Natural killer cell (primary cell): ENCODE measurements around the gene STAT6. TPM values are rescaled to one million over a fixed set of nuclear protein-coding genes. Genes with fewer than 3 reads are reported as not detected.
A peak's percentile ranks its signal among the peaks of the same experiment; 100 is the strongest.

Experiments
- ATAC-seq, 3 donors: fragments of 150-1000 bp in 2 of 3; fragments of 200-7000 bp in 1 of 3; cut with Tn5 transposase; 1 replicate in 1 of 3; 2 replicates in 2 of 3; pipeline ENCODE4 v1.10.0; 2021; ENCODE audit warnings: mild to moderate bottlenecking in 2 of 3, moderate library complexity in 2 of 3
- DNase-seq, 2 donors: peaks; one replicate each; pipeline versions ENCODE4 v3.0.0 to v3.0.0-alpha.2; 2013 to 2021; ENCODE audit warnings: mixed read lengths in 1 of 2
- H3K27ac ChIP-seq: one replicate; pipeline ENCODE4 v1.5.1; 2013; ENCODE audit warnings: mild to moderate bottlenecking, low read length
- H3K27me3 ChIP-seq: one replicate; pipeline ENCODE4 v1.6.1; 2013; ENCODE audit warnings: low read length; ENCODE audit not compliant: control insufficient read depth, insufficient read depth
- H3K36me3 ChIP-seq: one replicate; pipeline ENCODE4 v1.6.1; 2013; ENCODE audit warnings: low read length; ENCODE audit not compliant: control insufficient read depth, insufficient read depth
- H3K4me1 ChIP-seq: one replicate; pipeline ENCODE4 v1.6.1; 2013; ENCODE audit warnings: low read length; ENCODE audit not compliant: control insufficient read depth, insufficient read depth
- H3K4me3 ChIP-seq: one replicate; pipeline ENCODE4 v1.5.1; 2013; ENCODE audit warnings: low read length
- H3K9me3 ChIP-seq: one replicate; pipeline ENCODE4 v1.6.1; 2013; ENCODE audit warnings: low read length; ENCODE audit not compliant: control insufficient read depth, insufficient read depth
- H3K27ac Mint-ChIP-seq, 2 donors: one replicate each; pipeline ENCODE4 v1.8.0; 2022; ENCODE audit warnings: mild to moderate bottlenecking in 2 of 2, mixed read lengths in 2 of 2, moderate library complexity in 1 of 2
- H3K27me3 Mint-ChIP-seq, 2 donors: one replicate each; pipeline ENCODE4 v1.8.0; 2022; ENCODE audit warnings: low read depth in 2 of 2, mixed read lengths in 2 of 2
- H3K36me3 Mint-ChIP-seq: one replicate; pipeline ENCODE4 v1.8.0; 2022; ENCODE audit warnings: mixed read lengths
- H3K4me1 Mint-ChIP-seq, 2 donors: one replicate each; pipeline ENCODE4 v1.8.0; 2022; ENCODE audit warnings: mixed read lengths in 2 of 2
- H3K4me3 Mint-ChIP-seq: one replicate; pipeline ENCODE4 v1.8.0; 2022; ENCODE audit warnings: mild to moderate bottlenecking, moderate library complexity, mixed read lengths
- H3K9me3 Mint-ChIP-seq, 2 donors: one replicate each; pipeline ENCODE4 v1.8.0; 2022; ENCODE audit warnings: mixed read lengths in 2 of 2
- CTCF ChIP-seq: fragments of 200-600 bp; IDR thresholded peaks from one replicate; pipeline ENCODE4 v1.8.0; 2022; ENCODE audit warnings: antibody characterized with exemption
- WGBS: methylation state at CpG from one replicate; pipeline ENCODE4 v1.1.7; 2013; ENCODE audit warnings: missing lambda C conversion rate; ENCODE audit not compliant: insufficient coverage; 5-methylcytosine and 5-hydroxymethylcytosine counted together
- intact Hi-C: fragments of 100-400 bp; cut with micrococcal nuclease; formaldehyde crosslinking; loops from one replicate; pipeline ENCODE4 v1.14.2; 2022
- total RNA-seq, 4 donors: library from RNA; stranded (reverse); fragments of 120-200 nt in 1 of 4; gene quantifications; one replicate each; pipeline versions ENCODE4 v1.2.3 to v1.2.4, GENCODE V29; 2013 to 2022

Gene STAT6
- total RNA-seq, 3 donors from 2014 or later (not counting 1 experiment from before 2014, with no cell fraction given), result 277 to 340 (median 319) TPM

DNA sequence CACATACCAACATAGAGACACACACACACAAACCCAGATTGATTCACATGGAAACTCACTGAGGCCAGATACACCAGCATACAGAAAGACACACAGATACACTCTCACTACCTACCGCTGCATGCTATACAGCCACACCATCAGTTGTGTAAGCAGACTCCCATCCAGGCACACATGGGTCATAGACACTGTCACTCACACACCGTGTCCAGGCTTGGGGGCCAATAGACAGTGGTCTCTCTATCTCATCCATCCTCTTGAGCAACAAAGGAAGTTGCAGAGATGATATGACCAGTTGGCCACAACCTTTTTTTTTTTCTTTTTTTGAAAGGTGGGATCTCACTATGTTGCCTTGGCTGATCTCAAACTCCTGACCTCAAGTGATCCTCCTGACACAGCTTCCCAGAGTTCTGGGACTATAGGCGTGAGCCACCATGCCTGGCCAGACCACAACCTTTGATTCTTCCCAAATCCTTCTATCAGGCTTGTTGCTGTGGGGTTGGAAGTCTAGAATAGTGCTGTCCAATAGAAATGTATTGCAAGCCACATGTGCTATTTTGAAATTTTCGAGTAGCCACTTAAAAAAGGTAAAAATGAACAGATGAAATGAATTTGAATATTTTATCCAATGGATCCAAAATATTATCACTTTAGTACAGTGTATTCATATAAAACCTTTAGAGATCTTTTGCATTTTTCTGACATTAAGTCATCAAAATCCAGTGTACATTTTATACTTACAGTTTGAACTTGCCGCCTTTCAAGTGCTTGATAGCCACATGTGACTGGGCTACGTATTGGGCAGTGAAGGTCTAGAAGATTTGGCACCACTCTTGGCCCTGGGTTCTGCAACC is 28.9 kb upstream of the STAT6 start:
- H3K36me3 Mint-ChIP-seq, result no peaks in the 10 kb centered on the region
- H3K27ac Mint-ChIP-seq, result no peak overlapping the region
- Histone ChIP-seq H3K27me3 (no peaks in the 10 kb centered on the region), H3K4me3 (no peak overlapping the region), H3K9me3 (no peaks in the 10 kb centered on the region), H3K36me3 (no peaks in the 10 kb centered on the region), H3K4me1 (peaks cover 5% of the 10 kb centered on the region), H3K27ac (no peak overlapping the region)
- no peak for TF ChIP-seq CTCF
- intact Hi-C loops, result no loop called here
- ATAC-seq, result peak in 2 of 3 donors; percentile 26 to 83
- 95% methylated on average over 4 of the region's 6 CpGs for WGBS
- no peak overlapping the region for H3K4me3 Mint-ChIP-seq
- H3K27me3 Mint-ChIP-seq, result peaks cover 0 to 6% of the 10 kb centered on the region in 2 donors
- no peaks in the 10 kb centered on the region for H3K4me1 Mint-ChIP-seq
- no peak for DNase-seq
- H3K9me3 Mint-ChIP-seq, result no peaks in the 10 kb centered on the region

DNA sequence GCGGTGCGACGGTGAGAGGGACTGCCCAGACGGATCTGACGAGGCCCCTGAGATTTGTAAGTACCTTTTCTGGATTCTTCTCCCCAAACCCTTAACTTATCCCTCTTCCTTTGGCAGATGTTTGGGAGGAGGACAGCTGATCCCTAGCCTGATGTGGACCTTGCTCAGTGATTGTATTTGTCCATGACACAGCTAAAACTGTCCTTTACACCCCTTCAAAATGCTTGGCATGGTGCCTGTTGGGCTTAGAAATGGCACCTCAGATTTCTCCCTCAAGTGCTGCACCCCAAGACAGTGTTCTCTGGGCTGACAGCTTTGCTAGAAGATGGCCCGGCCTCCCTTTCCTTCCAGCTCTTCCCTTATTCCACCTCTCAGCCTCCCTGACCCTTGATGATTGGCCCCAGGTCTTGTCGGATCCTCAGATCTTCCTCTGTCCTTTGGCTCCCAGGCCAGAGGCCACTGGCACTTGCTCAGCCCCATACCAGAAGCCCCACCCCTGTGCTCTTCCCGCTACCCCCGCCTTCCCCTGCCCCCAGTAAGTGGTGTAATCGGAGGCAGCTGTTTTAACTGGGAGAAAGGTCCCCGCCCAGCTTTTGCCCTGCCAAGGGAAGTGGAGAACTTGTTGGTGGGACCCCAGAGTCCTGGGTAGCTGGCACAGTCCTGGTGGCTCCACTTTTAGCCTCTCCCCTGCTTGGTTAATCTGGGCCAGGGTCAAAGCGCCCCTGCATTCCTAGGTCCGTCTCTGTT is 27.5 kb upstream of the STAT6 start:
- TF ChIP-seq CTCF, result no peak
- H3K27me3 ChIP-seq, result no peaks in the 10 kb centered on the region
- peaks cover 0 to 10% of the 10 kb centered on the region in 2 donors for H3K27me3 Mint-ChIP-seq
- no peak for DNase-seq
- intact Hi-C loops, result no loop called here
- peaks cover 5% of the 10 kb centered on the region for H3K4me1 ChIP-seq
- WGBS, result 89% methylated on average over 10 of the region's 13 CpGs
- H3K27ac Mint-ChIP-seq, result no peak overlapping the region
- ATAC-seq, result no peak
- H3K36me3 Mint-ChIP-seq, result no peaks in the 10 kb centered on the region
- no peaks in the 10 kb centered on the region for H3K9me3 Mint-ChIP-seq
- no peak overlapping the region for H3K4me3 Mint-ChIP-seq
- H3K27ac ChIP-seq, result no peak overlapping the region
- H3K4me3 ChIP-seq, result no peak overlapping the region
- no peaks in the 10 kb centered on the region for H3K9me3 ChIP-seq
- H3K36me3 ChIP-seq, result no peaks in the 10 kb centered on the region
- no peaks in the 10 kb centered on the region for H3K4me1 Mint-ChIP-seq

DNA sequence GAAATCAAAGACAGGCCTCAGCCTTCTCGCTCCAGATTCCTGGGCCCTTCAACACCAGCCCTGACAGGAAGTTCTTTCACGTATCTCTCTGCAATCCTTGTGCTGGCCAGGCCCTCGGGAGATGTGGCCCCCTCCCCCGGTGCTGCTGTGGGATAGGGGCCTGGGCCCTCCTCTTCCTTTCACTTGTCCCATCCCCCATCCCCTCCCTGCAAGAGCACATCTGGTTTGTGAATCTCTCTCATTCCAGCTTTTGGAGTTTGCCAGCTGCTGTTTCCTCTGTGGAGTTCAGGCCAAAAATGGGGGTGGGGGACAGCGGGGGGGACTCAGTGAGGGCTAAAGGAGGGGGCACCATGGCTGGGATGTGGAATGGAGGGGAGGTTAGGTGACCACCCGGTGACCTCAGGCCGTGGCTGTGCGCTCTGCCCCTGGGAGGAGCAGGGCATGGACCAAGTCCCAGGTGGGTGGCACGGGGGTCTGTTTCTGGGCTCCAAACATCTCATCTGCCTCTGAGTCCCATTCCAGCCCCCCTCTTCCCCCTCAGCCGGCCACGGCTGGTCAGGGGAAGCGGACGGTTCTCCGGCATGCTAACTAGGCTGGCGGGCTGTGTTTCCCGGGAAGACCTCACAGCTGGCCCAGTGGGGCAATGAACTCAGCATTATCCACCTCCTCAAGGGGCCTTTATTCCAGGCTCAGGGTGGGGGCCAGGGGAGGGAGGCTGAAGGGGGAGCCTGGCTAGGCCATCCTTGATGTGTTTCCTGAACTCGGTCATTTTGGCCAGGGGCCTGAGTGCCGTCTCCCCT is 24.6 kb upstream of the STAT6 start:
- no peak for ATAC-seq
- Histone ChIP-seq H3K4me3 (no peak overlapping the region), H3K27ac (no peak overlapping the region), H3K4me1 (no peaks in the 10 kb centered on the region), H3K27me3 (no peaks in the 10 kb centered on the region), H3K36me3 (no peaks in the 10 kb centered on the region), H3K9me3 (no peaks in the 10 kb centered on the region)
- intact Hi-C loops, result no loop called here
- Mint-ChIP-seq H3K4me1 (no peaks in the 10 kb centered on the region), H3K36me3 (no peaks in the 10 kb centered on the region), H3K27ac (no peak overlapping the region), H3K4me3 (no peak overlapping the region), H3K9me3 (no peaks in the 10 kb centered on the region), H3K27me3 (peaks cover 6 to 26% of the 10 kb centered on the region in 2 donors)
- 79% methylated on average over 16 of the region's 18 CpGs for WGBS
- no peak for TF ChIP-seq CTCF
- DNase-seq, result no peak
